Islet of Langerhans (tissue), 1 donor: Measurements from ENCODE around the gene HOXD4.

Experiments used
- FAIRE-seq: peaks from one replicate; lab custom pipeline; 2011; peaks lifted over from hg19 to GRCh38; lab: Jason Lieb, UNC

The HOXD4 gene

DNA sequence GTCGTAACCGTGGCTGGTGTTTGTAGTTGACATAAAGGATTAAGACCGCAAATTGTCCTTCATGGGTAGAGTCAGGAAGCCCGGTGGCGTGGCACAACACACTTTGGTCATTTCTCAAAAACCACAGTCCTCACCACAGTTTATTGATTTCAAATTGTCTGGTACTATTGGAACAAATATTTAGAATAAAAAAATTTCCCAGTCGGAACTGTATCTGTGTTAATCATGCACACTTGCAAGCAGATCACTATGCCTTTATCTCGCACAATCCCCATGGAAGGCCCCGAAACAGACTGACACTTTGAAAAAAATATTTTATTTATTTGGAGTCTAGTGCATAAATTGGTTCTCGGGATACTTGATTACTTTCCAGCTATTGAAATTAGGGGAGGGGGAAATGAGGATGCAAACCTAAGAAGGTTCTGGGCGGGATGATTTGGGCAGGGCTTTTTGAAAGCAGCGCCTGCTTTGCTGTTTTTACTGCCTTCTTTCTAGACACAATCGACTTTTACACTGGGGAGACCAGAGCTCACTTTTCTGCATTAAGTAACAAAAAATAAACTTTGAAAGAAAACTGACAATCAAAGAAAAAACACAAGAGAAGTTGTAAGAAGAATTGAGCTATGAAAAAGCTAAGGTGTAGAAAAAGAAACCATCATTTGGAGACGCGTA lies 21.7 kb downstream of the HOXD4 start:
- no peak for FAIRE-seq

DNA sequence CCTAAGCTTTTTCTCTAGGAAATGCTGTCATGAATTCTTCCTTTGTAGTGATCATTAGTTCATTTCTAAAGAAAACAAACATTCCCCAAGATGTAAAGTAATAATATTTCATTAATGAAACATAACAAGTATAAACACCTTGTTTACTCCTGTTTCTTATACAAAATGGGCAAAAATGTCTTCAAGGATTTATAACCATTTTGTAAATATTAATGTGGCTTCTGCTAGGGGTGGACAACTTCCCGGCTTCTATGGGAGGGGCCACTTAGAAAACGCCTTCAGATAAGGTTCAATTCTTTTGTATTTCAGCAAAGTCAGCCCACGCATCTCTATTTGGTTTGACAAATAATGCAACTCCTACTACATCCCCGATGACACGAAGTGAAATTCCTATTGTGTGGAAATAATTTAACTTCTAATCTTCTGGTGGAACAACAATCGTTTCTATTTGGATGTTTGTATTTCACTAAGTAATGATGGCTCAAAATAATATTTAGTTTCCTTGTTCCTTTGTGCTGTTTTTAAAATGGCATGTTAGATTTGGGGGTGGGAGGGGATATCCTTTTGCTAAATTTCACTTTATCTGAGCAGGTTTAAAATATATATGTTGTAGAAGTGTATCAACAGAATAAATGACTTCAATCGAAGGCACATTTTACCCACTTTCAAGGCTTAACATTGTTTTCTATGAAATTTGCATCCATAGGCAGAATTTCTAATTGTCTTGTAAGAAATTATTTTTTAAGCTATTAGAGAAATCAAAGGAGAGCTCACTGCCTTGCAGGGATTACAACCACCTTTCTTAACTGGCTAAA lies 22.4 kb downstream of the HOXD4 start:
- FAIRE-seq = no peak

- FAIRE-seq = no peak
Observed at GRCh38 chr2:176174382-176174823, 23.1 kb downstream of the HOXD4 start.

DNA sequence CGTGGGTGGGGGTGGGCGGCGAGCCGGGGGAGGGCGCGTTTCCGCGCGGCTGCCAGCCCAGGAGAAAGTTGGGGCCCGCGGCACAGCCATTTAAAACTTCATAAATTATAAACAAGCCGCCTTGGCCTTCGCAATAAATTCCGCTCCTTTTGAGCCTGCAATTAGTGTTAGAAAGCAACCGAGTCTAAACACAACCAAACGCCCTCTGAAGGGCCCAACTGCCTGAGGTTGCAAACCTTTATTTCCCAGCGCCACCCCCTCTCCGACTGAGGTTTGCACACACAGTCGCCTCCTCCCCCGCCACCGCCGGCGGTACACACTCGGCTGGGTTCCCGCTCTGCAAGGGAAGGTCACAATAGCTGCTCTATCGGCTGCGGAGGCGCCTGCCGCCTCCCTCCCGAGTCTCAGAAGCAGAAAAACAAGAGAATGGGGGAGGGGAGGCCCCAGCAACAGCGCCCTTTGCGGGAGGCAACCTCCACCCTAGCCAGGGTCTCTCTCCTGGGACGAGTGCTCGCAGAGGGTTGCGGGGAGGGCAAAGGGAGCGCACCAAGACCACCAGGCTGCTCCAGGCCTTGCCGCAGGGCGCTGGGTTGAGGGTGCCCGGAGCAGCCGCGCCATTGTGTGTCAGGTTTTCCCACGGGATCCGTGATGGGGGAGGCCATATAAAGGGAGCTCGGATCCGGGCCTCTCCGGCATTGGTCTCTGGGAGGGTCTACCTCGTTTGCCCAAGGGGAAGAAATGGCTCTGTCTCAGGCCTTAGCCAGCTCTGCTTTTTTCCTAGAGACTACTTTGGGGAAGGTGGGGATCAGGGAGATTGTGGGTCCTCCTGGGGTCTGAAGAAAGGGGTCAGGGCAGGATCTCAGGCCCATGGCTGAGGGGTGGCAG lies 23.7 kb downstream of the HOXD4 start:
- no peak for FAIRE-seq

DNA sequence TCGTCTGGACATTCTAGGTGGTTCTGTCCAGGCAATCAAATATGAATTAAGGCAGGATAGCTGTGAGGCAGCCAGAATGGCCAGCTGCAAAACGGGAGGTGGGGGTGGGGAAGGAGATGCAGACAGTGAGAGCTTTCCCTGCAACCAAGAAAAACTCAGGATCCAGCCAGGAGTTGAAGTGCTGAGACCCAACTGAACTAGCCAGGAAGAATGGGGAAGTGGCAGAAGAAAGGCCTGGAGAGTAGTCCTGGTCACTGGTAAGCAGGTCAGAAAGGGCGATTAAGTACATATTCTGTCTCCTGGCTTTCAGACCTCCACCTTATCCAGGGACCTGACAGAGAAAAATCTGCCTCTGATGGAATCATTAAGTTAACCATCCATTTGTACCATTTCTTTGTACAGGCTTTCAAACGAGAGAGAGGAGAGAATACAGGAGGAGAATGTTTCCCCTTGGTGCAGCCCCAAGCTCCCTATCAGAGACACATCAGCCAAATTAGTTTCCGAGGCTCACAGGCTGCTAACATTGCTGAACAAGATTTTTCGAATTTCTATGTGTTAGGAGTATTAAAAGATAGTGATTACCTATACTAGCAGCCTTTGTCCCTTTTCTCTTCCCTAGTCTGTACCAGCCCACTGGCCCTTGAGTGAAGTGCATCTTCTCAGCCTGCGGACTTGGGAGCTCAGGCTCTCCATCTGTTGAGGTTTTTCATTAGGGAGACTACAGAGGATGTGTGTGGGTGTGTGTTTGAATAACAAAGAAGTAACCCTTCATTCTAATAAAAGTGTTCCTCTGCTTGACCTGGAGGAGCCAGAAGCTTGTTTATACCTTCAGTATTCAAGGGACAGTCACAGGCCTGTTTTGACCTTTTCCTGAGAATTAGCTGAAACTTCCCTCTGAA lies 24.6 kb downstream of the HOXD4 start:
- no peak for FAIRE-seq

GRCh38 chr2:176177580-176178037 lies 26.3 kb downstream of the HOXD4 start:
- no peak for FAIRE-seq

DNA sequence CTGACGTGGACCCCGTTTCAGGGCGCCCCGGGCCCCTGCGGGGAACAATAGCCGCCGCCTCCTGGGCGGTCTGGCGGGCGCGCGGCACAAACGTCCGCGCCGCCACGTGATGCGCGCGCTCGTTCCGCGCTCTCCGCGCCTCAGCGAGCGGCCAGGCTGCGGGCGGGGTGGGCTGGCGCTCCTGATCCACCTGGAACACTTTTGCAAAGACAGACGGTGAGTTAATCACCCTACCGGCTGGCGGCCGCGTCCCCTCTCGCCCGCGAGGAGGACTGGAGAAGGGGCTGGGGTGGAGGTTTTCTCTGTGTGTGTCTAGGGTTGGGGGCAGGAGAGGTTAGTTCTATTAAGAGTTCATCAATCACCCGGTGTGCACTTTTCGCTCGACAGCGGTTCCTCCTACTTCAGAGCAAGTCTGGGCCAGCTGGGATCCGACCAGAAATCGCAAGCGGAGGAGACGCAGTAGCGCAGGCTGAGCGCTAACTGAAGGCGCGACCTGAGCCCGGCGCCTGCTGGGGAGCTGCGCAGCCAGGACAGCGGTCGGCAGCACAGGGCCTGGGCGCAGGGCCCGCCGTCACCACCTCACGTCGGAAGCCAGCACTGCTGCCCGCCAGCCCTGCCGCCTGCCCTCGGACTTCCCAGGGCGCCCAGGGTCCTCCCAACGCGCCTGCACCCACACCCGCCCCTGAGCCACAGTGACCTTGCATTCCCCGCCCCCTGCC lies 26.8 kb downstream of the HOXD4 start:
- FAIRE-seq = no peak

- no peak for FAIRE-seq
Observed at GRCh38 chr2:176178757-176179295, 27.5 kb downstream of the HOXD4 start.

DNA sequence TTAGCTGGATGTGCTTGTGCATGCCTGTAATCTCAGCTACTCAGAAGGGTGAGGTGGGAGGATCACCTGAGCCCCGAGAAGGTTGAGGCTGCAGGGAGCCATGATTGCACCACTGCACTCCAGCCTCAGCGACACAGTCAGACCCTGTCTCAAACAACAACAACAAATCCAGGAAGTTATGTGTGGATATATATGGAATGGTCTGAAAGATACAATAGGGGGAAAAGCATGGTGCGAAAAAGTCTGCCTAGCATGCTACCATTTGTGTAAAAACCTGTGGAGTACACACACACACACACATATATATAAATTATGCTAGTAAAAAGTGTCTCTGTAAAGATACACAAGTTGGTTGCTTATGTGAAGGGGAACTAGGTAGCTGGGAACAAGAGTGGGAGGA lies 30.2 kb downstream of the HOXD4 start:
- no peak for FAIRE-seq

GRCh38 chr2:176182671-176183070 lies 31.3 kb downstream of the HOXD4 start:
- no peak for FAIRE-seq

- FAIRE-seq = no peak
Observed at GRCh38 chr2:176184749-176185148, 33.4 kb downstream of the HOXD4 start.

DNA sequence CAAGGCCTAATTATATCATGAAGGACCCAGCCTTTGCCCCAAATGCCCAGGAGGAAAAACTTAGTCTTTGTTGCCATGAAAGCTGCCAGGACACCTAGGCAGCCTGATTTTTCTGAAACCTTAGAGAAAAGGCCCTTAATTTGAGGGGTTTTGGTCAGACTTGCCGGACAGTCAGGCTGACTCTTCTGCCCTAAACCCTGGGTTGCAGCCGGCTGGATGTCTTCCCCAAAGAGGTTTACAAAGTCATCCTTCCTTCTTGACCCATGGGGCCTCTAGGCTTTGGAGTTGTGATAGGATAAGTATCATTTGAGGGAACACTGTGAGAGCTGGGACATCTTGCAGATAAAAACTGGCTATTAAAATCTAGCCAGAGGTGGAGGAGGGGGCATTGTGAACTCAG lies 34.7 kb downstream of the HOXD4 start:
- no peak for FAIRE-seq

DNA sequence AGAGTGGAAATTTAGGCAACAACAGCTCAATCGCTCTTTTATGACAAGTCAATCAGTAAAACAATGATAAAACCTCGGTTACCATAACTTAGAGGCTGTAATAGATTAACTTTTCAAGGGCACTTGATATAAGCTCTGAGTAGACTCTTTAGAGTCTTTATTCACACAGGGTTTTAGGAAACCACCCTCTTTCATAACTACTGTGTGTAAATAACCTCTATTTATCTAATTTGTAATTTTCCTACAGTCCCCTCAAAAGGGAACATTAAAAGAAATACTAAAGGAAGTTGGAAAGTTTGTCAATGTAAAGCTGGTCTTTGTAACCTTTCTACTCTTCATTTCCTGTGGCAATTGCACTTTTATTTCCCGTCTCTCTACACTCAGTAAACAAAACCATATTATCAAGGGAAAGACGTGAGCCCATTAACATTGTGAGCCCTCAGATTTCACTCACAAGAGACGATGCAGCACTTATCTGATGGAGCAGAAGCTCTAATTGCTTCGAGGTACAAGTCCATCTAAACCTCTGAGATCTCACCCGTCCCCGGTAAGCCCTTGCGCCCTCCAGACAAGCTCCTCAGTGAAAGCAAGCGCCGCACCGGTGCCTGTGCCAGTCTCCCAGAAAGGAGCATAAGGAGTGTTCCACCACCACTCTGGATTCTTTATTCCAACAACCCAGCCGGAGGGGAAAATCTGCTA lies 36.0 kb downstream of the HOXD4 start:
- no peak for FAIRE-seq

DNA sequence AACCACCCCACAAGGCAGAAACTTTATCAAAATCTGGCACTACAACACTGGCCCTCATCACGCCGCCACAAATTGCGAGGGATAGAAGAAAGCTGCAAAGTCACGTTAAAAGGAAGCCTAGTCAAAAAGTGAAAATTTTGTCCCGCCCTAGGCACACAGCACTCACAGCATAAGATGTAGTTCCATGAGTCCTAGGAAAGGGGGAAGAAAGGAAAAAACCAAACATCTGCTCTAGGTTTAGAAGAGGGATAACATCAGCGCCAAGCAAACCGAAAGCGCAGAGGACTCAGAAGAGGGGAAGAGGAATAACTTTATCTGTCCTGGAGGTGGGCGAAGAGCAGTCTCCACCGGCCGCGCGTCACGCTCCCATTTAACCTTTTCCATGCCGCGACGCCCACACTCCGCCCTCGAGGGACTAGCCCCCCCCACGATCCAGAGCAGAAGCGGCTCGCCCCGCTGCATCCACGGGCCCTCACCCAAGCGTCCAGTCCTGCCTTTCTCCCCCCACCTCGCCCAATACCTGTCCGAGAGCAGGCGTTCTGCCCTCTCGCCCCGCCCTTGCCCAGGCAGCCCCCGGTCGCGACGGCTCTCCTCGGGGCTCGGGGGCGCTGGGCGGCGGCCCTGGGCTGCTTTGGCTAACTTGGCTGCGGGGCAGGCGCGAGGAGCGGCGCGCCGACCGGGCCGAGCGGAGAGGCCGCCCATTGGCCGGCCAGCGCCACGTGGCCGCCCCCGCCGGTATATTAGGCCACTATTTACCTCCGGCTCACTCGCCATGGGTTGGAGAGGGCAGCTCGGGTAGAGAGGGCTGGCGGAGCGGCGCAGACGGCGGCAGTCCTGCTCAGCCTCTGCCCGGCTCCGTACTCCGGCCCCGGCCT lies 36.8 kb downstream of the HOXD4 start, which contains the start of gene HOXD1:
TSS of gene HOXD1 (plus strand) at position 770 of the 875 bp plus-strand sequence. CDS start 134 bp downstream, outside the sequence.
- FAIRE-seq = no peak

- FAIRE-seq = no peak
Observed at GRCh38 chr2:176188774-176189680, 37.7 kb downstream of the HOXD4 start.

DNA sequence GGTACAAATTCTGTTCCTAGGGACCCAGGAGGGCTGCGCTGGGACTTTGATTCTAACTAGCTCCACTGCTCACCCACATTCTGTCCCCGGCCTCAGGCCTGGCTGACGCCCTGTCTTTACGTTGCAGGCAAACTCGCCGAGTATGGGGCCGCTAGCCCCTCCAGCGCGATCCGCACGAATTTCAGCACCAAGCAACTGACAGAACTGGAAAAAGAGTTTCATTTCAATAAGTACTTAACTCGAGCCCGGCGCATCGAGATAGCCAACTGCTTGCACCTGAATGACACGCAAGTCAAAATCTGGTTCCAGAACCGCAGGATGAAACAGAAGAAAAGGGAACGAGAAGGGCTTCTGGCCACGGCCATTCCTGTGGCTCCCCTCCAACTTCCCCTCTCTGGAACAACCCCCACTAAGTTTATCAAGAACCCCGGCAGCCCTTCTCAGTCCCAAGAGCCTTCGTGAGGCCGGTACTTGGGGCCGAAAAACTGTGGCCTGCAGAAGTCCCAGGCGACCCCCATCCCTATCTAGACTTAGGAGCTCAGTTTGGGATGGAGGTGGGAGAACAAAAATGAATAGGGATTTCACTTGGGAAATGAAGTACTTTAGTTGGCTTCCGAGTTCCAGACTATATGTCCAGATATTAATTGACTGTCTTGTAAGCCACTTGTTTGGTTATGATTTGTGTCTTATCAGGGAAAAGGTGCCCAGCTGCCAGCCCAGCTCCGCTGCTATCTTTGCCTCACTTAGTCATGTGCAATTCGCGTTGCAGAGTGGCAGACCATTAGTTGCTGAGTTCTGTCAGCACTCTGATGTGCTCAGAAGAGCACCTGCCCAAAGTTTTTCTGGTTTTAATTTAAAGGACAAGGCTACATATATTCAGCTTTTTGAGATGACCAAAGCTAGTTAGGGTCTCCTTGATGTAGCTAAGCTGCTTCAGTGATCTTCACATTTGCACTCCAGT lies 38.6 kb downstream of the HOXD4 start:
- FAIRE-seq = no peak

DNA sequence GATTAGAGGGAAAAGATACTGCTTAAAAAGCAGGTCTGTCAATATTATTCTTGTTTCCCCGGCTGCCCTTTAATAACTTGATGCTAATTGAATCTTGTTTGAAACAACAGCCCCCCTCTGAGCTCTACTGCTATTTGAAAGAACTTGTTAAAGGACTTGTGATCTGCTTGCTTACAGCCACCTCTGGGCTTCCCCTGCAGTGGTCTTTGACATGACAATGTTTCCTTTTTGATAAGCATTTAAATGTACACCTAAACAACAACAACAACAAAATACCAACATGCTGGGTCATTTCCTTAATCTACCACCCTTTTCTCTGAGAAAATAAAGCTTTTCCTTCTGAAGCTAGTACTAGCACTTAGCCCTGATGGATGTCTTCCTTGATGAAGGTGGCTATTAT lies 41.0 kb downstream of the HOXD4 start:
- FAIRE-seq = no peak
